KBM-7 (cell line): Measurements from ENCODE around the gene C1orf141.
"Not testable (repeated sequence)": the region's sequence is repeated elsewhere in the genome, so short reads cannot be mapped to it uniquely, and the experiment has no call there.

Experiments
- DNase-seq: peaks from one replicate; pipeline ENCODE4 v3.0.0-alpha.2; 2015
- in situ Hi-C: fragments of 300-500 bp; cut with MboI; formaldehyde crosslinking; loops from 2 replicates; pipeline ENCODE4 v1.14.3; 2020; ENCODE audit warnings: low sequenced_read_pairs, low pct_unique_long_range_greater_than_20kb, mixed read lengths

C1orf141 gene

DNA sequence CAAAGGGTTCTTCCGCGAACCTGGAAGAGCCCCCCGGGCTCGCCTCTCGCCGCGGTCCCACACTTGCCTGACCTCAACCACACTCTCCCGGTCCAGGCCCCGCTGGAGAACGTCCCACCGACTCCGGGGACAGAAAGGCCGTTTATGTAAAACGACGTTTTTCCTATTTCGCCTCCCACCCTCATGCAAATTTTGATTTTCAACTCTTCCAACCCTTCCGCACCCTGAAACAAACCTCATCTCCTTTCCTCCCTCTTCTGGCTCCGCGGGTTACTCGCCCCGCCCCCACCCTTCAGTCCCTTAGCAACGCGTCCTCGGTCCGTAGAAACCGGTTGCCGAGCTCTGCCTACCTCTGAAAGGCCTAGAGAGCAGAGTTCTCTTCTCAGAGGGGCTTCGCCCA, at the start of gene C1orf141:
C1orf141 (minus strand) TSS at position 276 of the 400 bp plus-strand sequence. CDS start 7,730 bp downstream, outside the sequence.
- in situ Hi-C loops: loop anchor here (25.0 kb wide), 2 partner anchors 122 to 372 kb away; partner anchors contain the start of gene DYNLT5
- no peak for DNase-seq

DNA sequence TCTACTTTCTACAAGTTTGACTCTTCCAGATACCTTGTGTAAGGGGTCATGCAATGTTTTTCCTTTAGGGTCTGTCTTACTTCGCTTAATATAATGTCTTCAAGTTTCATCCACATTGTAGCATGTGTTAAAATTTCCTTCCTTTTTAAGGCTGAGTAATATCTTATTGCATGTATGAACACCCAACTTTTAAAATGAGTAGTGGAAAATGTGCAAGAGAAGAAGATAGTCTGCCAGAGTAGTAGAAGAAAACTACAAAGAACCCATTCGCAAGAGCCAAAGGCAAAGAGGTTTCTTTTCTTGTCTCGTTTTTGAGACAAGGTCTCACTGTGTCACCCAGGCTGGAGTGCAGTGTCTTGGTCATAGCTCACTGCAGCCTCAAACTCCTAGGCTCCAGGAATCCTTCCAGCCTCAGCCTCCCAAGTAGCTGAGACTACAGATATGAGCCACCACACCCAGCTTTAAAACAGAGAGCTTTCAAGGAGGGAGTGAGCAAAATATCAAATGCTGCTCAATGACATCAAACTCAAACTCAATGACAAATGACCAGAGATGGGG, 40.8 kb upstream of the C1orf141 start:
- in situ Hi-C loops: no loop called here
- no peak for DNase-seq

DNA sequence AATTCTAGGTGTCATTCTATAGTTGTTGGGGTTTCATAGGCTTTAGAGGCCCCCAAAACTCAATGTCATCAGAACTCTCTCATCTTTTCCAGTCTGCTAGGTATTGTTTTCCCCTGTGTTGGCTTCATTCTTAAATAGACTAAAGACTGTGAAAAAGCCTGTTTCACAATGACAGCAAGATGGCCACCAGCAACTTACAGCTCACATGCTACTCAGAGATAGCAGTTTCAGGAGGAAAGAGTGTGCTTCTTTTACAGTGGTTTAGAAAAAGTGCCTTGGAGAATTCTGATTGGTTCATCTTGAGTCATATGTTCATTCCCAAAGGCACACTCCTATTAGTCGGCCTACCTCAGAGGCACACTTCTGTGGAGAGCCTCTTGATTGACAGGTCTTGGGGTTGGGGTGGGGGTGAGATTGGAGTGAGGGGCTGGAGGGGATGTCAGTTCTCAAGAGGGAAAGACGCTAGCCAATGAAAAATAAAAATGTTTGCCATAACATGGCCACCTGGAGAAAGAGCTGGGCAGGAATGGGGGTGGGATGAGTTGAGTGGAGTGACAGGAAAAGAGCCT, 40.0 kb upstream of the C1orf141 start:
- no peak for DNase-seq
- in situ Hi-C loops: no loop called here

DNA sequence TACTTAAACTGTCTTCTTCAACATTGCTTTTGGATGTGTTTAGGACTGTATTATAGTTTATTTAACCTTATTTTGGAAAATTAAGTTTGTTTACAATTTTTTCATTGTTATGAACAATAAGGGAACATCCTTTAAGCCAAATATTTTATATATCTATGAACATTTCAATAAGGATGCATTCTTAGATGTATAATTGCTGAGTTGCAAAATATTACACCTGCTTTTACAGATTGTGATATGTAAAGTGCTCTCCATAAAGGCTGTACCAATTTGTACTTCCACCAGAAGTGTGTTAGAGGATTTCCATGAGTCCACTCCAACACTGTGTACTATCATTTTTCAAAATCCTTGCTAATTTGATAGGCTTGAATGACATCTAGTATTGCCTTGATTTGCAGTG, 39.2 kb upstream of the C1orf141 start:
- DNase-seq: no peak
- in situ Hi-C loops: no loop called here

DNA sequence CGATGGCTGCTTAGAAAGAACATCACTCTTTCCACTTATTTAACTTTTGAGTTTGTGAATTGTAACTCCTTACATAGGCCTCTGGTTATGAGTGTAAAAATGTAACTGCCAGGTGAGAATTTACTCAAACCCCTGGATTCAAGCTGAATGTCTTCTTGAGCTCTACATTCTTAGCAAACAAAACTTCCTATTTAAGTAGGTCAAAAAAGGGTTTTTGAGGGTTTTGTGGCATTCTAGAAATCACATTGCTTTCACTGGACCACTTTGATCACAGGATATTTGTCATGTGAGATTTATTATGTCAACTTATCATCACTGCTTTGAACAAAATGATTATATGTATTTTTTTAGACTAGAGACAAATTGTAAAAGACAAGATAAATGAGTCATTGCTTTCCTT, 37.2 kb upstream of the C1orf141 start:
- DNase-seq: no peak
- in situ Hi-C loops: no loop called here

DNA sequence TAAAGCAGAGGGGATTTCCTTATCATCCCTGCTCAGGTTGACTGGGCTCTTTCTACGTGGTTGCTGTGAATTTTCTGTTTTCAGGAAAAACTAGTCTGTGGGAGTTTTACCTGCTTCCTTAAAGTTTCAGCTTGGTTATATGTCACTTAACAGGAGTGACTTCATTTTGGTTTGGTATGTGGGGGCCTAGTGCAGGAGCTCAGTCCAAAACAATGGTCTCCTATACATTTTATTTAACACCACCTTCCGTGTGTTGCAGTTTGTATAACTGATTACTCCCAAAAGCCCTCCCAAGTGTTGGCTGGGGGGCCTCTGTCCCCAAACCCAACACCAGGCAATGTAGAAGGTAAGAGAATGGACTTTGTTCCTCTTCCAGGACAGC, 36.8 kb upstream of the C1orf141 start:
- no peak for DNase-seq
- in situ Hi-C loops: no loop called here

DNA sequence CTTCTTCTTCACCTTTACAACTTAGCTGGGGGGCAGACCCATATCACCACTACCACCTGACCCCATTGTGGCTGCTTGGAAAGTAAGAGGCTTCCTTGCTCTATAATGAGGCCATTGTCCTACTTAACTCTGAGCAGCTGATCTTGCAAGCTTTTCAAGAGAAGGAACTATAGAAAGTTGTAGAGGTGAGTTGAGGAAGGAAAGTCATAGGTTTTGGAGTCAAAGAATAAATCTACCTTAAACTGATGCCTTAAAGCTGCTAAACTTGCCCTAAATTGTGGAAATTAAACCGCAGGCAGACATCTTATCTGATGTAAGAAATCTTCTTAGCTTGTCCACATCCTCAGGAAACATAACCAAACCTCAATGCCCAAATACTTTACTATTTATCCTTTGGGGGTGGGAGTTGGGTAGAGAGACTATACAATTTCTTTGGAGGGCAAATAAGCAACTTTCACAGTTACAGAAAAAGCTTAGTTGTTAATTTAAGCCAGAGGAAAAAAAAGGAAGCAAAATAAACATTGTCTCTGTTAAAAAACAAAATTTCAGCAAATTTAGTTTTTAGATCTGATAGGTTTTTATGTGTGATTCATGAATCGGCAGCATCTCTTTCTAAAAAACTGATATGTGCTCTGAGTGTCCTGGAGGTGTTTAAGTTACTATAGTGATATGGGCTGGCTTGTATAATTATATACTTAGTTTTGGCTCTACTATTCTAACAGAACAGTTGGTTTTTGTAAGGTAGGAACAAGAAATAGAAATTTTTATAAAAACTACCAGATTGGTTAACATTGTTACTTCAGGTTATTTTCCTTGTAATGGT, 36.2 kb upstream of the C1orf141 start:
- in situ Hi-C loops: no loop called here
- no peak for DNase-seq

DNA sequence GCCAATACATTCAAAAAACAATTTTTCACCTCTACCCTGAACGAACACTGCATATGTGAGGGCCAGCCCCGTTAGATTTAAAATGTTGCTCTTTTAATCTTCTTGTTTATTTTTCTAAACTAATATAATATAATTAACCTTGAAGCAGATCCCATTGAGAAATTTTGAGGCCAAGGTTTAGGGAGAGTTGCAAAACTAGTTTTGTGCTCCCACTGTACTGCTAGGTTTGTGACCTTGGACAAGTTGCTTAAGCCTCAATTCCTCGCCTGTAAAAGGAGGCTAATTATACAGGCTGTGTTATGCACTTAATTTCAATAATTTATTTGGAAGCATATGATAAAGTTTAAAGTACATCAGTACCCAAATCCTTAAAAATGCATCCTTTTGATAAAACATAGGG, 35.2 kb upstream of the C1orf141 start:
- no peak for DNase-seq
- in situ Hi-C loops: no loop called here

DNA sequence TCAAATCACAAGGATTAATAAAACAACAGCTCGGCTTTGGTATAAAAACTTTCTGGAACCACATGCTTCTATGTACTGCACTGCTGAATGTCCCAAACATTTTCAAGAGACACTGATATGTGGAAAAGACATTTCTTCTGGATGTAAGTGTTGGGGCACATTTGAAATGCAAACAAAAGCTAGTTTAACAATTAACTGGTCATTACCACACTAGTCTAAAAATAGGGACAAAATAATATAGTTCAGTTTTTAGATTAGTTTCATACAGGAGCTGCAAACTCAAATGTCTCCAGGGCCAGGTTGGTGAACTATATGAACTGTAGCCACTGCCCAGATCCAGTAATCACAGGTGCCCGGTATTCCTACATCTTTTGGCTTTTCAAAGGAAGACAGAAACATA, 34.7 kb upstream of the C1orf141 start:
- in situ Hi-C loops: no loop called here
- no peak for DNase-seq

DNA sequence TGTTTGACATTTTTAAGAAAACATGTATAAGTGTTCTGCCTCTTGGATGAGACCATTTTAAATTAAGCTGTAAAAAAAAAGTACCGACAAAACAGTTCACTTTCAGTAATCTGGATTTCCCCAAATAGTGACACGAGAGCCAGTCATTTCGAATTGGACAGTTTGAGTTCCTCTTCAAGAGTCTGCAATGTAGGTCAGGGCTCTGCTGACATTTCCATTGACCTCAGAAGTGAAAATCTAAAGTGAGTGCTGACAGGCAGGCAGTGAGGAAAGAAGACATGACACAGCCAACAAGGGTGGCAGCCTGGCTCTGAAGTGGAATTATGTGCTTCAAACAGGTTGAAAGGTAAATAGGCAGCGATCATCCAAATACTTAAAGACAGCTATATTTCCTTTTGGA, 31.4 kb upstream of the C1orf141 start, which contains the start of gene IL23R:
IL23R (plus strand) TSS at position 259 of the 400 bp plus-strand sequence. CDS start 1,667 bp downstream, outside the sequence.
- DNase-seq: no peak
- in situ Hi-C loops: no loop called here

DNA sequence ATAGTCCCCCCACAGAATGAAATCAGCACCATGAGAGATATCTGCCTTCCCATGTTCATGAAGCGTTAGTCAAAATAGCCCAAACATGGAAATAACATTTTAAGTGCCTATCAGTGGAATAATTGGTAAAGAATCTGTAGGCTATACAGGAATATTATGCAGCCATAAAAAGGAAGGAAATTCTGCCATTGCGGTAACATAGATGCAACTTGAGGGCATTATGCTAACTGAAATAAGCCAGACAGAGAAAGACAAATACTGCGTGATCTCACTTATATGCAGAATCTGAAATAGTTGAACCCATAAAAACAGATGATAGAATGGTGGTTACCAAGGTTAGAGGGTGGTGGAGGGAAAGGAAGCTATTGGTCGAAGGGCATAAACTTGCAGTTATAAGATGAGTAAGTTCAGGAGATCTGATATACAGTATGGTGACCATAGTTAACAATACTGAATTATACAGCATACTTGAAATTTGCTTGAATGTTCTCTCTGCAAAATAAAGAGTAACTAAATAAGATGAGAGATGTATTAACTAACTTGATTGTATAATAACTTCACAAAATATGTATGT, 30.8 kb upstream of the C1orf141 start:
- no peak for DNase-seq
- in situ Hi-C loops: no loop called here

DNA sequence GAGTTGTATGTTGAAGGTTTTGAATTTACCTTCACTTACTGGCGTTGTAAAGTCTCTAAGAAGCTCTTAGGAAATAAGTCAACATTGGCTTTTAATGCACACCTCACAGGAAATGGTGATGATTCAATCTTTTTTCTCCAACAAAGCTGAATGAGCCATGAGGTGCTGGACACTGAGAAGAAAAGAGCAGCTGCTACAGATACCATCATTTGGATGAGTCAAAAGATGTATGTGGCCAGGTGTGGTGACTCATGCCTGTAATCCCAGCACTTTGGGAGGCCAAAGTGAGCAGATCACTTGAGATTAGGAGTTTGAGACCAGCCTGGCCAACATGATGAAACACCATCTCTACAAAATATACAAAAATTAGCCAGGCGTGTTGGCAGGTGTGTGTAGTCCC, 28.2 kb upstream of the C1orf141 start:
- in situ Hi-C loops: no loop called here
- no peak for DNase-seq

DNA sequence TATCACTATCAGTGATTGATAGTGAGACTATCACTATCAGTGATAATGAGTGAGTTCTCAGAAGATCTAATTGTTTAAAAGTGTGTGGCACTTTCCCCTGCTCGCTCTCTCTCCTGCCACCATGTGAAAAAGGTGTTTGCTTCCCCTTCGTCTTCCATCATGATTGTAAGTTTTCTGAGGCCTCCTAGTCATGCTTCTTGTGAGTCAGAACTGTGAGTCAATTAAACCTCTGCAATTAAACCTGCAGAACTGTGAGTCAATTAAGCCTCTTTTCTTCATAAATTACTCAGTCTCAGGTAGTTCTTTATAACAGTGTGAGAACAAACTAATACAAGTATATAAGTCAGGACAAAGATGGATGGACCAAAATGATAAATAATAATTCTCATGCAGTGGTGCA, 24.5 kb upstream of the C1orf141 start:
- in situ Hi-C loops: no loop called here
- no peak for DNase-seq

DNA sequence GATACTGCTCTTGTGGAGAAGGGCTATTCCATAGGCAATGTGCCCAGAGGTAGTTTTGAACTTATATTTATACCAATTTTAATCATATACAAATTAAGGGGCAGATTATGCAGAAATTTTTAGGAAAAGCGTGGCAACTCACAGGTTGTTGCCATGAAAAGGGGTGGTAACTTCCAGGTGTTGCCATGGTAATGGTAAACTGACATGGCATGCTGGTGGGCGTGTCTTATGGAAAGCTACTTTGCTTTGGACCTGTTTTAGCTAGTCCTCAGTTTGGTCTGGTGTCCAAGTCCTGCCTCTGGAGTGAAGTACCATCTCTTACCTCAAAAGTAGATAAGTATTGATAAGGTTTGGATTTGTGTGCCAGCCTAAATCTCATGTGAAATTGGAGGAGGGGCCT, 23.6 kb upstream of the C1orf141 start:
- in situ Hi-C loops: no loop called here
- DNase-seq: no peak

DNA sequence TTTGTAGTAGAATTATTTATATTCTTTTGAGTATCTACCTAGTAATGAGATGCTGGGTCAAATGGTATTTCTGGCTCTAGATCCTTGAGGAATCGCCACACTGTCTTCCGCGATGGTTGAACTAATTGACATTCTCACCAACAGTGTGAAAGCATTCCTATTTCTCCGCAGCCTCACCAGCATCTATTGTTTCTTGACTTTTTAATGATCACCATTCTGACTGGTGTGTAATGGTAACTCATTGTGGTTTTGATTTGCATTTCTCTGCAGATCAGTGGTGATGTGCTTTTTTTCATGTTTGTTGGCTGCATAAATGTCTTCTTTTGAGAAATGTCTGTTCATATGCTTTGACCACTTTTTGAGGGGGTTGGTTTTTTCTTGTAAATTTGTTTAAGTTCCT, 16.2 kb upstream of the C1orf141 start:
- in situ Hi-C loops: no loop called here

DNA sequence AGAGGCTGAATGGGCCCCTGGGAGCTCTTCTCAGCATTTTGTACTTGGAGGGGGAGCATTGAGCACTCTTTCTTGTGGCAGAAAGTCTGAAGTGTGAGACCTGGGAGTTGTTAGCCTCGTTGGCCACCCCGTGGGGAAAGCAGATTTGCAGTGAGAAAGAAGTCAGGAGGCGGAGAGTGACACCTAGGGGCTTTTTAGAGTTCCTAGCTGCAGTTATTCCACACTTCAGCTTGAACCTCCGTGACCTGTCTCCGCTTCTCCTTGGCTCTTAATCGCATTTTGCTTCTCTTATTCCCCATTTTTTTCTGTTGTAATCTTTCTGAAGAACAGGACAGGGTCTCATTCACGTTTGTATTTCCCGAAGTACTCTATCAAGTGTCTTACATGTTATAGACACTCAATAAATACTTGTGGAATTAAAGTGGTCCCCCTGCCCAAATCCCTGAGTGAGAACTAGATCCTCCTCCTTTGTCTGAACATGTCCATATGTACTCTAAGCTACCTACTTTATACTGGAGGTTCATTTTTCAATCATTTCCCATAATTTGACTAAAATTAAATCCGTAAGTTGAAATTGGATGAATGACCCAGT, 14.5 kb upstream of the C1orf141 start:
- in situ Hi-C loops: loop anchor here (25.0 kb wide), 2 partner anchors 137 to 387 kb away; partner anchors contain the start of gene DYNLT5

More for the DNA sequence above, 16.2 kb upstream of the C1orf141 start:
- no peak for DNase-seq

DNA sequence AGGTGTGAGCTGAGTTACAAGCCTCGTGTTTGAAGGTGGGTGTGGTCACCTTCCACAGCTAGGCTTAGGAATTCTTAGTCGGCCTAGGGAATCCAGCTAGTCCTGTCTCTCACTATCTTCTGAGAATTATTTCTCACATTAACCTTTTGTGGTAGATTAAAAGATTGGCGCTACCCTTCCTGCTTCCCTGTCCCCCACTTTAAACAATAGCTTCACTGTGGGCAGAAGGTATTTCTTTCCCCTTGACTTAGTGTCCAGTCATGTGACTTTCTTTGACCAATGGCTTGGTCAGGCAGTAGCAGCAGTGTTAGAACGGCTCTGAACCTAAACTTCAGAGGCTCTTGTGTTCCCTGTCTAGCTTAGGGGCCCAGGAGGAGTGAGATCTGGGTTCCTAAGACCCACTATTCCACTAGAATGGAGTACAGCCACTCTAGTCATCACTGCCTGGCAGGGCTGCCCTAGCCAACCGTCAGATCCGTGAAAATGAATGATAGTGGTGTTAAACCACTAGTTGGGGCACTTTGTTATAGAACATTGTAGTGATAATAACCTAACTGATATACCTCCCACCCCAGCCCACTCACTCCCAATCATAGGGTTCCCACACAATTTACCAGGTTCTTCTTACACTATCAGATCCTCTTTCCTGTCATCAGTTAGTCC, 13.9 kb upstream of the C1orf141 start:
- in situ Hi-C loops: loop anchor here (25.0 kb wide), 2 partner anchors 136 to 386 kb away; partner anchors contain the start of gene DYNLT5
- no peak for DNase-seq

More for the DNA sequence above, 14.5 kb upstream of the C1orf141 start:
- DNase-seq: peak; percentile 87

DNA sequence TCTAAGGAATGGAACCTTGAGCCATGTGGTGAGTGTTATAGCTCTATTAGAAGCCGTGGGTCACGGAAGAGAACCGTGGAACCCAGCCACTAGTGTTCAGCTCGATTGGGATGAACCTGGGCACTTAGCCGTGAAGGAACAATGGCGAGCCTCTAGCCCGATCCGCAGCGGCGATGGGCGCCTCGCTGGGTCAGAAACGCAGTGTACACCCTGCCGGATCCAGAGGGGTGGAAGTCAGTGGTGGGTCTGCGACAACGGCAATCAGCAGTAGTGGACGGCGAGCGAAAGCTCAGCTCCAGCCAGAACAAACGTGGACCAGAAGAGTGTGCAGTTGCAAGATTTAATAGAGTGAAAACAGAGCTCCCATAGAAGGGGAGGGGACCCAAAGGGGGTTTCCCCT, 13.2 kb upstream of the C1orf141 start:
- in situ Hi-C loops: loop anchor here (25.0 kb wide), 2 partner anchors 136 to 386 kb away; partner anchors contain the start of gene DYNLT5

DNA sequence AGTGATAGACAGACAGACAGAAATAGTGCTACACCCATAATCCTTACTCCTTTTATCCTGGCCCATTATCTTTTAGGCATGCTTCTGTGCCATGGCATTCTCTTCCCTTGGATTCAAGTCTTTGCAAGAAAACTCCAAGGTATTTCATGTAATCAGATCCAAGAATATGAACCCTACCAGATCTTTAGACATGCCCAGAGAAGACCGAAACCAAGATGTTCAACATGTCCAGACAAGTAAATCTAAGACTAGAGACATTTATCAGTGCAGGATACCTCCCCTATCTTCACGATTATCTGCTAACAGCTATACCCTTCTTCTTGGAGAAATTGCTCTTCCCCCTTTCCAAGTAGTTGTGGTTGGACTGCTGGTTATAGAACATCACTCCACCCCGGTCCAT, 11.8 kb upstream of the C1orf141 start:
- in situ Hi-C loops: loop anchor here (25.0 kb wide), 2 partner anchors 134 to 384 kb away; partner anchors contain the start of gene DYNLT5
- DNase-seq: no peak

More for the DNA sequence above, 13.2 kb upstream of the C1orf141 start:
- not testable (repeated sequence) for DNase-seq
